Keratinocyte (primary cell): Measurements from ENCODE around the gene STK11. TPM values are rescaled to one million over a fixed set of nuclear protein-coding genes. Genes with fewer than 3 reads are reported as not detected.
A peak's percentile ranks its signal among the peaks of the same experiment; 100 is the strongest.

Experiments
- DNase-seq: peaks from one replicate; pipeline ENCODE4 v3.0.0-alpha.2; 2011; ENCODE audit warnings: low read depth, missing footprints, low spot score
- FAIRE-seq: peaks from 2 replicates; lab custom pipeline; 2011; peaks lifted over from hg19 to GRCh38; lab: Jason Lieb, UNC
- H2AFZ ChIP-seq: 2 replicates; pipeline ENCODE4 v1.6.0; 2012; ENCODE audit warnings: low read length, control low read depth, inconsistent platforms; ENCODE audit not compliant: control insufficient read depth
- H3K27ac ChIP-seq: 2 replicates; pipeline ENCODE4 v1.5.1; 2011; ENCODE audit warnings: low read length; ENCODE audit not compliant: control insufficient read depth, insufficient read depth
- H3K27me3 ChIP-seq: 3 replicates; pipeline ENCODE4 v1.6.0; 2011; ENCODE audit warnings: low read length; ENCODE audit not compliant: control insufficient read depth, insufficient read depth; ENCODE audit errors: extremely low read depth
- H3K36me3 ChIP-seq, 2 experiments: 2 replicates in 1 of 2; 3 replicates in 1 of 2; pipeline ENCODE4 v1.5.1; 2011; ENCODE audit warnings: low read length in 2 of 2, mild to moderate bottlenecking in 1 of 2; ENCODE audit not compliant: control insufficient read depth in 2 of 2, insufficient read depth in 2 of 2; ENCODE audit errors: extremely low read depth in 1 of 2
- H3K4me1 ChIP-seq: 3 replicates; pipeline ENCODE4 v1.5.1; 2011; ENCODE audit warnings: low read length; ENCODE audit not compliant: control insufficient read depth, insufficient read depth; ENCODE audit errors: extremely low read depth
- H3K4me2 ChIP-seq: 3 replicates; pipeline ENCODE4 v1.6.0; 2011; ENCODE audit warnings: low read depth, low read length; ENCODE audit not compliant: control insufficient read depth, insufficient read depth; ENCODE audit errors: extremely low read depth
- H3K4me3 ChIP-seq, 3 experiments: fragments of 200-600 bp in 1 of 3; sonication (generic) in 1 of 3; 2 replicates in 2 of 3; 3 replicates in 1 of 3; pipeline ENCODE4 v1.5.1; 2011 to 2016; ENCODE audit warnings: low read length in 3 of 3, mild to moderate bottlenecking in 3 of 3, control low read depth in 2 of 3, inconsistent platforms in 1 of 3, low read depth in 1 of 3, mixed read lengths in 1 of 3, mixed run types in 1 of 3, moderate library complexity in 1 of 3; ENCODE audit not compliant: control insufficient read depth in 2 of 3, insufficient read depth in 2 of 3; ENCODE audit errors: extremely low read depth in 1 of 3
- H3K79me2 ChIP-seq: 2 replicates; pipeline ENCODE4 v1.6.0; 2012; ENCODE audit warnings: low read length; ENCODE audit not compliant: control insufficient read depth, insufficient read depth
- H3K9ac ChIP-seq: 3 replicates; pipeline ENCODE4 v1.6.0; 2011; ENCODE audit warnings: low read length; ENCODE audit not compliant: control insufficient read depth, insufficient read depth; ENCODE audit errors: extremely low read depth
- H3K9me1 ChIP-seq: 3 replicates; pipeline ENCODE4 v1.6.0; 2011; ENCODE audit warnings: low read length; ENCODE audit not compliant: control insufficient read depth, insufficient read depth; ENCODE audit errors: extremely low read depth
- H3K9me3 ChIP-seq: 2 replicates; pipeline ENCODE4 v1.5.1; 2012; ENCODE audit warnings: low read depth, low read length; ENCODE audit not compliant: control insufficient read depth
- H4K20me1 ChIP-seq: 3 replicates; pipeline ENCODE4 v1.6.0; 2011; ENCODE audit warnings: low read length; ENCODE audit not compliant: control insufficient read depth, insufficient read depth; ENCODE audit errors: extremely low read depth
- CTCF ChIP-seq, 3 experiments: IDR thresholded peaks in 1 of 3; conservative IDR thresholded peaks in 1 of 3; optimal IDR thresholded peaks in 1 of 3; 2 replicates in 2 of 3; 3 replicates in 1 of 3; pipeline versions ENCODE3 to v1.5.1; 2011; ENCODE audit warnings: low read length in 3 of 3, mild to moderate bottlenecking in 3 of 3, moderate library complexity in 2 of 3, control low read depth in 1 of 3, inconsistent platforms in 1 of 3; ENCODE audit not compliant: insufficient read depth in 2 of 3; ENCODE audit errors: extremely low read depth in 1 of 3
- EZH2 ChIP-seq: IDR thresholded peaks from one replicate; pipeline ENCODE4 v1.6.1; 2012; ENCODE audit warnings: inconsistent platforms, mild to moderate bottlenecking, low read length, moderate library complexity
- dilution Hi-C: fragments of 300-500 bp; cut with MboI; formaldehyde crosslinking; loops from one replicate; pipeline ENCODE4 v1.7.0; 2020; ENCODE audit warnings: low sequenced_read_pairs; ENCODE audit not compliant: extremely low pct_ligation_motif_present
- polyA plus RNA-seq, 5 experiments: library from polyadenylated mRNA; depleted of rRNA in 3 of 5; stranded (reverse) in 3 of 5; stranded (forward) in 1 of 5; unstranded in 1 of 5; fragments of >200 nt; gene quantifications; 1 replicate in 1 of 5; 2 replicates in 3 of 5; 3 replicates in 1 of 5; pipeline versions ENCODE4 v1.2.1 to v1.2.3, GENCODE V29; 2011 to 2012; ENCODE audit warnings: missing spikeins in 2 of 5, low read depth in 1 of 5, low replicate concordance in 1 of 5

The STK11 gene
- polyA plus RNA-seq, 1 donor (not counting 4 experiments of a cell fraction or from before 2014, with no cell fraction given): 24.6 TPM

DNA sequence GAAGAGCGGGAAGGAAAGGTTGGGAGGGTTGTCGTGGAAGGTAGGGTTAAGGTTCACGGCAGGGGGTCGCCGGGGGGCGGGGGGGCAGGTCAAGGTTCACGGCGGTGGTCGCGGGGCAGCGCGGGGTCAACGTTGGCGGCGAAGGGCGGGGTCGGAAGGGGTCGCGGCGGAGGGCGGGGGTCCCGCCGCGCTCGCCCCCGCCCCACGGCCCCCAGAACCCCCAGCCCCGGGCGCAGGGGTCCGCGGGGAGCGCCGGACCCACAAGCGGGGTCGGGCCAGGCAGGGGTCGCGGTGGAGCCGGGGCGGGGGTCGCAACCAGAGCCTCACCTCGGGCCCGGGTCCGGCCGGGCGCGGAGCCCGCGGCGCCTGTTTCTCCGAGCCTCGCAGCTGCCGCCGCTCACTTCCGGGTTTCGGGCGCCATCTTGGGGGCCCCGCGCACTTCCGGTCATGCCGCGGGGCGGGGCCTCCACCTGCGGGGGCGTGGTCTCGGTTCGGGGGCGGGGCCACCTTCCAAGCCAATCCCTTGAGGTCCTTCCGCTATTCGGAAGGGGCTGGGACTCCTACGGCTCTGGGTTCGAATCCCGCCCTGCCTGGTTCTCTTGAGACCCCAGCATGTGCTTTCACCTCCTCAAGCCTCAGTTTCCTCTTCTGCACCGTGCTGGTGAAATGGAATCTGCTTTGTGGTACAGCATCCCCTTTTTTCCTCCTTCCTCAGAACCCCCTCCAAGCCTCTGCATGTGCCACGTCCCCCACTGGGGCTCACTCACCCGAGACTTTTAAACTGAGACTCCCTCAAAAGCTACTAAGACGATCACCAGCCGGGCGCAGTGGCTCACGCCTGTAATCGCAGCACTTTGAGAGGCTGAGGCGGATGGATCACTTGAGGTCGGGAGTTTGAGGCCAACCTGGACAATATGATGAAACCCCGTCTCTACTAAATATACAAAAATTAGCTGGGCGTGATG, 31.5 kb upstream of the STK11 start, which contains the start of gene SBNO2:
Gene SBNO2, minus strand, starts transcription at position 424 of the 965 bp plus-strand sequence. CDS start 19,992 bp downstream, outside the sequence.
- Histone ChIP-seq H3K4me2 (peak within 1 kb of the TSS; percentile 93), H3K79me2 (peaks cover 46% of the 10 kb centered on the region), H3K27ac (peak within 1 kb of the TSS; percentile 82), H3K9ac (peak within 1 kb of the TSS; percentile 92), H2AFZ (no peak within 1 kb of the TSS), H3K27me3 (no peaks in the 10 kb centered on the region), H4K20me1 (peaks cover 16% of the 10 kb centered on the region), H3K4me1 (peaks cover 57% of the 10 kb centered on the region), H3K36me3 (peaks cover 2 to 7% of the 10 kb centered on the region in 2 experiments), H3K9me3 (no peaks in the 10 kb centered on the region), H3K9me1 (peaks cover 5% of the 10 kb centered on the region), H3K4me3 (peak within 1 kb of the TSS; percentile 87 to 94 (median 92))
- dilution Hi-C loops: no loop called here
- TF ChIP-seq CTCF (optimal IDR thresholded peaks at IDR 0.05 in 1 of 3, IDR thresholded peaks at IDR 0.05 in 1 of 3, conservative IDR thresholded peaks at IDR 0.05 in 1 of 3; ENCODE audit: extremely low read depth in 1 of 3, insufficient read depth in 2 of 3, low read length in 3 of 3) (no peak), EZH2 (no peak)
- DNase-seq (no peak), FAIRE-seq (no peak)

GRCh38 chr19:1177322-1178114, 28.1 kb upstream of the STK11 start:
- peak; percentile 95 for DNase-seq
- no peaks in the 10 kb centered on the region for H3K9me1 ChIP-seq
- no peaks in the 10 kb centered on the region for H4K20me1 ChIP-seq
- peak overlapping the region; percentile 1 to 44 (median 9) for H3K4me3 ChIP-seq
- peaks cover 13% of the 10 kb centered on the region for H3K79me2 ChIP-seq
- H3K36me3 ChIP-seq: no peaks in the 10 kb centered on the region
- dilution Hi-C loops: no loop called here
- FAIRE-seq: peak; percentile 94
- peak overlapping the region; percentile 92 for H3K27ac ChIP-seq
- H3K27me3 ChIP-seq: no peaks in the 10 kb centered on the region
- peak overlapping the region; percentile 59 for H3K4me2 ChIP-seq
- TF ChIP-seq CTCF (optimal IDR thresholded peaks at IDR 0.05 in 1 of 3, IDR thresholded peaks at IDR 0.05 in 1 of 3, conservative IDR thresholded peaks at IDR 0.05 in 1 of 3; ENCODE audit: extremely low read depth in 1 of 3, insufficient read depth in 2 of 3, low read length in 3 of 3) (peak; percentile 36 to 48 (median 40)), EZH2 (no peak)
- H3K9me3 ChIP-seq: no peaks in the 10 kb centered on the region
- H3K4me1 ChIP-seq: peaks cover 48% of the 10 kb centered on the region
- H2AFZ ChIP-seq: no peak overlapping the region
- H3K9ac ChIP-seq: peak overlapping the region; percentile 73
